ENCODE measurements around the gene EFHC2. TPM values are rescaled to one million over a fixed set of nuclear protein-coding genes. Genes with fewer than 3 reads are reported as not detected.

Gene EFHC2
- total RNA-seq, 1 experiment from 2014 or later = 1.1 TPM

DNA sequence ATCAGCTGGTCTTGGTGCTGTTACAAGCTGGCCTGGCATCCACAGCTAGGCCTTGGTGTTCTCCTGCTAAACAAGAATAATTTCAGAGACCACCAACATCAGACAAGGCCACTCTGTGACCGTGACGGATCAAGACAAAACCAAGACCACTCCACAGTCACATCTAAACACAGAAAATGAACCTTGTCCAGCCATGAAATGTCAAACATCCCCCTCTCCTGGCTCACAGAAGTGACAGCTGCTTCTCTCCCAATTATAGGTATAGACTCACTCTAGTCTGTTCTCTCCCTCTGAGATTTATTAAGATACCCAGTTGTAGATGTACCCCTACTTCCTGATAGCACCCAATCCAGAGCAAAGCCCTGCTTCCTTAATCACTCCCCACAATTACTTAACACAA is 40.4 kb downstream of the EFHC2 start:
- H4K91ac ChIP-seq (ENCODE audit: insufficient read length, low read depth, low read length) = no peak overlapping the region
- no peak overlapping the region for H4K5ac ChIP-seq (ENCODE audit: insufficient read length, low read depth, low read length)
- H3K4me2 ChIP-seq (ENCODE audit: insufficient read depth, insufficient read length, low read length) = no peak overlapping the region
- no peak overlapping the region for H2AFZ ChIP-seq (ENCODE audit: low read length)
- Mint-ChIP-seq H3K36me3 (ENCODE audit: insufficient read depth in 1 of 3, low read depth in 3 of 3) (no peaks in the 10 kb centered on the region; a peak in 2 of 7 replicates), H3K9me3 (peaks cover 67% of the 10 kb centered on the region in 2 experiments), H3K27me3 (ENCODE audit: low read depth) (no peaks in the 10 kb centered on the region; the same call in 1 of the 2 replicates), H3K27ac (no peak overlapping the region), H3K4me3 (no peak overlapping the region), H3K4me1 (peaks cover 9 to 15% of the 10 kb centered on the region in 2 experiments; a peak in 3 of 4 replicates)
- H3K79me2 ChIP-seq (ENCODE audit: insufficient read depth, low read length) = no peaks in the 10 kb centered on the region
- H3K9ac ChIP-seq (ENCODE audit: extremely low read depth, insufficient read length, low read length) = no peak overlapping the region
- WGBS (ENCODE audit: extremely low coverage, insufficient read length, low lambda C conversion rate) = no CpG with 5 or more reads among the region's 2 CpGs
- H2BK15ac ChIP-seq (ENCODE audit: low read depth, low read length) = no peak overlapping the region
- no peaks in the 10 kb centered on the region for H3K79me1 ChIP-seq (ENCODE audit: insufficient read depth, low read depth, low read length, poor library complexity, severe bottlenecking)
- no peak overlapping the region for H3K23ac ChIP-seq (ENCODE audit: insufficient read length, low read depth, low read length)
- no peak overlapping the region for H3K18ac ChIP-seq (ENCODE audit: insufficient read length, low read depth, low read length)
- no peaks in the 10 kb centered on the region for H4K20me1 ChIP-seq (ENCODE audit: control insufficient read depth, insufficient read depth, insufficient read length)
- H3K27ac ChIP-seq (ENCODE audit: insufficient read length, low read depth, low read length) = no peak overlapping the region
- no peaks in the 10 kb centered on the region for H3K27me3 ChIP-seq (ENCODE audit: insufficient read depth, low read length)
- H2BK120ac ChIP-seq (ENCODE audit: low read depth, low read length, poor library complexity, severe bottlenecking) = no peak overlapping the region
- no peak overlapping the region for H4K8ac ChIP-seq (replicated peaks; ENCODE audit: insufficient read length, low read depth, low read length)
- no peak for DNase-seq
- TF ChIP-seq CTCF (conservative IDR thresholded peaks at IDR 0.05) = 0 out of 3 replicates have a peak, but pooled peaks have one; percentile 12
- H3K56ac ChIP-seq (ENCODE audit: insufficient read length, low read depth, low read length) = no peak overlapping the region
- H3K4me1 ChIP-seq (ENCODE audit: insufficient read depth, low read length) = no peaks in the 10 kb centered on the region; the same call in 1 of the 2 replicates
- H2BK5ac ChIP-seq (ENCODE audit: insufficient read length, low read length) = no peak overlapping the region
- H3K14ac ChIP-seq (ENCODE audit: insufficient read depth, low read length) = no peak overlapping the region
- no peak overlapping the region for H2BK20ac ChIP-seq (ENCODE audit: low read depth, low read length, poor library complexity, severe bottlenecking)
- no peak overlapping the region for H2AK5ac ChIP-seq (ENCODE audit: insufficient read length, low read length)
- no peak overlapping the region for H3T11ph ChIP-seq (ENCODE audit: low read length)
- H3K9me3 ChIP-seq (ENCODE audit: control insufficient read depth, low read depth, low read length) = peaks cover 35% of the 10 kb centered on the region
- no peak overlapping the region for H3K4ac ChIP-seq (ENCODE audit: low read depth, low read length)
- no peaks in the 10 kb centered on the region for H3K23me2 ChIP-seq (ENCODE audit: insufficient read length, low read depth, low read length, poor library complexity, severe bottlenecking)
- H2BK12ac ChIP-seq (ENCODE audit: insufficient read length, low read depth, low read length) = no peak overlapping the region
